ENCODE results near the gene MPHOSPH9. TPM values are rescaled to one million over a fixed set of nuclear protein-coding genes. Genes with fewer than 3 reads are reported as not detected.

Gene MPHOSPH9
- total RNA-seq, 1 donor from 2014 or later: 27.2 TPM

GRCh38 chr12:123105211-123105826, 127.6 kb downstream of the MPHOSPH9 start:
- Mint-ChIP-seq H3K36me3 (ENCODE audit: low read depth) (peaks cover 4% of the 10 kb centered on the region), H3K9me3 (ENCODE audit: low read depth) (no peaks in the 10 kb centered on the region), H3K27me3 (ENCODE audit: low read depth) (no peaks in the 10 kb centered on the region), H3K4me1 (ENCODE audit: low read depth) (peaks cover 17% of the 10 kb centered on the region), H3K4me3 (ENCODE audit: unreplicated experiment) (no peak overlapping the region), H3K27ac (ENCODE audit: unreplicated experiment) (no peak overlapping the region)
- DNase-seq (ENCODE audit: low spot score): no peak
- TF ChIP-seq CTCF (IDR thresholded peaks at IDR 0.05): no peak

DNA sequence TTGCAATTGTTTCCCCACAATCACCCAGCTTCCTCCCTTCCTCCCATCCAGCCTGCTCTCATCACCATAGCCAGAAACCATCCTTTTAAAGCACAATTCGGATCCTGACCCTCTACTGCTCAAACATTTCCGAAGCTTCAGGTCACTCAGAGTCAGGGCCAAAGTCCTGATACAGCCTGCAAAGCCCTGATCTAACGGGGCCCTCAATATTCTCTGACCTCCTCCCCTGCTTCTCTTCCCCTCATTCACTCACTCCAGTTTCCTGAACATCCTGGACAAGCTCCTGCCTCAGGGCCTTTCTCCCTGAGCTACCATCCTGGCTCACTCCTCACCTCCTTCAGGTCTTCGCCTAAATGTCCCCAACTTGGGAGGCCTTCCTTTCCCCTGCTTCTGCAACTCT, 128.1 kb downstream of the MPHOSPH9 start:
- Mint-ChIP-seq H3K27ac (ENCODE audit: unreplicated experiment) (no peak overlapping the region), H3K36me3 (ENCODE audit: low read depth) (peaks cover 4% of the 10 kb centered on the region), H3K27me3 (ENCODE audit: low read depth) (no peaks in the 10 kb centered on the region), H3K4me1 (ENCODE audit: low read depth) (peaks cover 17% of the 10 kb centered on the region), H3K9me3 (ENCODE audit: low read depth) (no peaks in the 10 kb centered on the region), H3K4me3 (ENCODE audit: unreplicated experiment) (no peak overlapping the region)
- no peak for DNase-seq (ENCODE audit: low spot score)
- TF ChIP-seq CTCF (IDR thresholded peaks at IDR 0.05): no peak

Other genes with a start within 250 kb of the MPHOSPH9 start
- 6.1 to 11.6 TPM (median 11.5 TPM) in 3 replicates for gene PITPNM2, start 82.1 kb downstream of the MPHOSPH9 start, total RNA-seq
- gene MTRFR, start 295 bp upstream of the MPHOSPH9 start, total RNA-seq: 11.5 to 14.4 TPM (median 12.2 TPM) in 3 replicates
- 263 to 301 TPM (median 280 TPM) in 3 replicates for gene CDK2AP1, start 38.7 kb upstream of the MPHOSPH9 start, total RNA-seq
- gene SBNO1, start 131.7 kb upstream of the MPHOSPH9 start, total RNA-seq: 33.5 to 37.7 TPM (median 37.3 TPM) in 3 replicates
- gene KMT5A, start 151.0 kb upstream of the MPHOSPH9 start, total RNA-seq: 43.8 to 49.5 TPM (median 47.1 TPM) in 3 replicates
- gene RILPL2, start 203.5 kb upstream of the MPHOSPH9 start, total RNA-seq: 3.1 to 4.2 TPM (median 3.8 TPM) in 3 replicates
- 8.2 to 19.3 TPM (median 9.2 TPM) in 3 replicates for gene SNRNP35, start 225.0 kb upstream of the MPHOSPH9 start, total RNA-seq